HG03095 (cell line): ENCODE data around the gene ENGASE.

Experiments used
- ATAC-seq: cut with Tn5 transposase; IDR thresholded peaks from one replicate; pipeline ENCODE4 v1.9.1; 2021; ENCODE audit warnings: moderate library complexity; ENCODE audit not compliant: unreplicated experiment

The ENGASE gene

DNA sequence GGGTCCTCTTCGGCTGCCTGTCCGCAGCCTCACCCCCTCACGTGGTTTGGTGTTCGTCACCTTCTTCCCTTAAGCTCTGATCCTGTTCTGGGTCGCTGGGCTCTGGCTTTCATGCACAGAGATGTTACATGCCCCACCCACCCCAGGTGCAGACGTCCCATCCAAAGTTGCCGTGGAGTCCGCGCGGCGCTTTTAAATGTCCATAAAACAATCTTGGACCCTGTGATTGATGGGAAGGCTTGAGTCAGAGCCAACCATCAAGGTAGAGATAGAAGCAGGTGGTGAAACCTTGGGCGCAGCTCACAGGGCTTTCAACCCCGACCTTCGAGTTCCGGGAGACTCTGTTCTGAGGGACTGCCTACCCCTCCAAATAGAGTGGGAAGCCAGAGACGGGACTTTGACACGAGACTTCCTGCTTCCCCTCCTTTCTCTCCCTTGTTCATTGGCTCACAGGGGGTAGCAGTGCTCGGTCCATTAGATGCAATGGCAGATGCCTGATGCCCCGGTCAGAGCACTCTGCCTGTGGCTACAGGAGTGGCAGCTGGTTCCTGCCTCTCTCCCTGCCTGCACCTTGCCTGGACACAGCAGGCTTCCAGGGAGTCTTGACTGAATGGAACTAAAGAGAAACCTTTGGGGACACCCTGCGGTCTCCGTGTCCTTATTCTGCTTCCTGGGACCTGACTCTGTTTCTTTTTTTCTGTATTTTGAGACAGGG lies 4.0 kb downstream of the ENGASE start:
- ATAC-seq = no peak

DNA sequence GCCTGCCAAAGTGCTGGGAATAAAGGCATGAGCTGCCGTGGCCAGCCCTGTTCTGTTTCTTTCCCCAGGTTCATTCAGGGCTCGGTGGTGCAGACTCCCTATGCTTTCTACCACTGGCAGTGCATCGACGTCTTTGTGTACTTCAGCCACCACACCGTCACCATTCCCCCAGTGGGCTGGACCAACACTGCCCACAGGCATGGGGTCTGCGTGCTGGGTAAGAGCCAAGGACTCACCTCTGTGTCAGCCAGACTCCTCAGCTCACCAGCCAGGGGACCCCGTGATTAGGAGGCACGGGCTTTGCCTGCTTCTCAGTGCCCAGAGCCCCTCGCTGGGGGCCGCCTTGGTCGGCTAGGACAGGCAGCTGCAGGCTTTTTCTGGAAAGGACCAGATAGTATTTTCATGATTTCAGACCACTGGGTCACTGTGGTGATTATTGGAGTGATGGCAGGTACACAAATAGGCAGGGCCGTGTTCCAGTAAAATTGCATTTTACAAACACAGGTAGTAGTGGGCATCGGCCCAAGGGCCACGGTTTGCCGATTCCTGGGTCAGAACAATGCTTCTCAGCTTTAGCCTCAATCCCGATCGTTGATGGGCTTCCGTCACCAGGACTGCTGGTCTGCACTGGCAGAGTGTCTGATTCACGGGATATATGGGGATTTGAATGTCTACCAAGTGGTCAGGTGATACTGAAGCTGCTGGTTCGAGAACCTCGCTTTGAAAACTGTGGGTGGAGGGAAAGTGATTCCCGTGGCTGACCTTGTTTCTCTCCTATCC lies 5.0 kb downstream of the ENGASE start:
- ATAC-seq = no peak

DNA sequence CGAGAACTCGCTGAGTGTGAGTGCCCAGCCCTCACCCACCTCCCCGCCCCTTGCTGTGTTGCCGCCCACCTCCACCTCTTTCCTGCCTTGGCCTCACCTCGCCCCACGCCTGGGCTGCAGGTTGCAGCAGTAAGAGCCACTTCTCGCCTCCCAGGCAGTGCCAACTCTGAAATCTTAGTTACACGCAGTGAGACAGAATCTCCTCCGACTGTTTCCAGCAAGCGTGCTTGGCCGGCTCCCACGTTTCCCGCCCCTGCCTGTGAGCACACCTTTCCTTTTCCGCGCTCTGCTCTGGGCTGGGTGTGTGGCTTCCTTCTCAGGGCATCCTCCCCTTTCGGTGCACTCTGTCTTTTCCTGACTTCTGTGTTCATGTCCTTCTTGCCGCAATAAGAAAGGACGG lies 5.7 kb downstream of the ENGASE start:
- no peak for ATAC-seq

DNA sequence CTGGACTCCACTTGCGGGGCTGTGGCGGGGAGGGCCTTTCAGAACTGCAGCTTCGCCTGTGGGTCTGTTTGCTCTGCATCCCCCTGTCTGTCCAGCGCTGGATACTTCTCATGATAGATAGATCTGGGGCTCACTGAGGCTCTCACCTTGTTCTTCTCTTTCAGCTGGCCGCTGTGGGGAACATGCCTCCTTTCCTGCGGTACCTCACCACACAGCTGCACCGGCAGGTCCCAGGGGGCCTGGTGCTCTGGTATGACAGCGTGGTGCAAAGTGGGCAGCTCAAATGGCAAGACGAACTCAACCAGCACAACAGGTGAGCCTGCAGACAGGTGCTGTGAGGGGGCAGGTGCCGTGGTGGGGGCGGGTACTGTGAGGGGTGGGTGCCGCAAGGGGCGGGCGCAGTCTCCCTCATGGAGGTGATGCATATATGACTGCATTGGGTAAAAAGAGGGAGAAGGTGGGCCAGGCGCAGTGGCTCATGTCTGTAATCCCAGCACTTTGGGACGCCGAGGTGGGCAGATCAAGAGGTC lies 6.2 kb downstream of the ENGASE start:
- ATAC-seq = no peak

DNA sequence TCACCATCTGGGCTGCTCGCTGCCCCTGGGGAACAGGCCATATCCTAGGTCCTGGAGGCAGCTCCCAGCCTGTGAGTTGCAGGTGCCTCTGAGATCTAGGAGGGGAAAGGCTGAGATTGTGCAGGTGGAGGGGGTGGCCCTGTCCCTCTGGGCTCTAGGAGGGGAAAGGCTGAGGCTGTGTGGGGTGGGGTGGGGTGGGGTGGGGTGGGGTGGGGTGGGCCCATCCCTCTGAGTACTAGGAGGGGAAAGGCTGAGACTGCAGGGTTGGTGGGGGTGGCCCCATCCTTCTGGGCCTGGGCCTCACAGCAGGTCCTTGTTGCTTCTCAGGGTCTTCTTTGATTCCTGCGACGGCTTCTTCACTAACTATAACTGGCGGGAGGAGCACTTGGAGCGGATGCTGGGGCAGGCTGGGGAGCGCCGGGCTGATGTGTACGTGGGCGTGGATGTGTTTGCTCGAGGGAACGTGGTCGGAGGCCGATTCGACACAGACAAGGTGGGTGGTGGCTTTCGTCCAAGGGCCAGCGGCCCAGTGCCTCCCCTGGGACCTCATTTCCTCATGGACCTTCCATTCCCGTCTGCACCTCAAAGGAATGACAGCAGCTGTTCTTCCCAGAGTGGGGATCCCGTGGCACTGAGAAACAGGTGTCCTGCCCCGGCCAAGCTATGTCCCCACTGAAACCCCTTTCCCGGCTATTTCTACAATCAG lies 7.1 kb downstream of the ENGASE start:
- no peak for ATAC-seq

DNA sequence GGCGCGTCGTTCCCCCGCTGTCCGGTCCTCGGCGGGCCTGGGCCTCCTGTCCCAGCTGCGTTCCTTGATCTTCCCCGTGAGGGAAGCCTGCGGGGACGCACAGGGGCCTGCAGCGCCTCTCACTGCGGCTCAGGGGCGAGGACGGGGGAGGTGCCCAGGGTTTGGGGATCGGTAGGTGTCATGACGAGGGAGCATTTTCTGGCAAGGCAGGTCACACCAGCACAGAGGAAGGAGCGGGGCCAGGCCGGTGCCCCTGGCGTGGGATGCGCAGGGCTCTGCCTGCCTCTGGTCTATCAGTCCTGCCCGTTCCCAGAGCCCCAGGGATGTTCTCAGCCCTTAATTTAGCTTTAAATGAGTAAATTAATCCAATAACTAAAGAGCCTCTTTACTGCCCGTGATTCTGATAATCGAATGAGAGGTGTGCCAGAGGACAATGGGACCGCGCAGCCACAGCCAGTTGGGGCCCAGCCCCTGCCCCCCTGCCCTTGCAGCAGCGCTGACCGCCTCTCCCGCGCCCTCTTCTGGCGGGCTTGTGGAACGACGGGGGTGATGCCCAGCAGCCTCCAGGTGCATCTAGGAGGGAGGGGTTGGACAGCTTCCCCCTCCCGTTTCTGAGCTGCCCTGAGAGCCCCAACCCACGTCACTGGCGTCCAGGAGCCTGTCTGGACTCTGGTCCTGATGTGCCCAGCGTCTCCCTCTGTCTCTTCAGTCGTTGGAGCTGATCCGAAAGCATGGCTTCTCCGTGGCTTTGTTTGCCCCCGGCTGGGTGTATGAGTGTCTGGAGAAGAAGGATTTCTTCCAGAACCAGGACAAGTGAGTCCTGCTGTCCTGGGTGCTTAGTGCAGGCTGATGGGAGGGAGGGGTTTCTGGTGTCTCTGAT lies 7.9 kb downstream of the ENGASE start:
- ATAC-seq = no peak

DNA sequence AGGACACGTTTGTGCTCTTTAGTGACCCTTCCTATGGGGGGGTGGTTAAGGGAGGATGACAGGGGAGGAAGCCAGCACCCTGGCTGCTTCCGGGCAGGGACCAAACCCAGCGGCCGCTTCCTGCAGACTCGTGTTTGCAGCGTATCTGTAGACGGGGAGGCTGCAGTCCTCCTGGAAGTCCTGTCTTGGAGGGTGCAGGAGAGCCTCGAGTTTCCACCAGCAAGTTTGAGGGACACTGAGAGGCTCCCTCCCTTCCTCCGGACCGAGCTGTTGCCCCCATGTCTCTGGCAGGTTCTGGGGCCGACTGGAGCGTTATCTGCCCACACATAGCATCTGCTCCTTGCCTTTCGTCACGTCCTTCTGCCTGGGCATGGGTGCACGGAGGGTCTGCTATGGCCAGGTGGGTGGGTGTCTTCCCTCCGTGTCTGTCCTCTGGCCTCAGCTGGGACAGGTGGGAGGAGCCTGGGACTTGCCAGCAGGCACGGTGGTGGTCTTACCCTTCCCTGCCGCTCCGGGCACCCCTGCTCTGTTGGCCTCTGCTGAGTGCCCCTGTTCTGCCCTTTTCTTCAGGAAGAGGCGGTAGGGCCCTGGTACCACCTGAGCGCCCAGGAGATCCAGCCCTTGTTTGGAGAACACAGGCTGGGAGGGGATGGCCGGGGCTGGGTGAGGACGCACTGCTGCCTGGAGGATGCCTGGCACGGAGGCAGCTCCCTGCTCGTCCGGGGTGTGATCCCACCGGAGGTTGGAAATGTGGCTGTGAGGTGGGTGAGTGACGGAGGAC lies 8.8 kb downstream of the ENGASE start:
- ATAC-seq = no peak

DNA sequence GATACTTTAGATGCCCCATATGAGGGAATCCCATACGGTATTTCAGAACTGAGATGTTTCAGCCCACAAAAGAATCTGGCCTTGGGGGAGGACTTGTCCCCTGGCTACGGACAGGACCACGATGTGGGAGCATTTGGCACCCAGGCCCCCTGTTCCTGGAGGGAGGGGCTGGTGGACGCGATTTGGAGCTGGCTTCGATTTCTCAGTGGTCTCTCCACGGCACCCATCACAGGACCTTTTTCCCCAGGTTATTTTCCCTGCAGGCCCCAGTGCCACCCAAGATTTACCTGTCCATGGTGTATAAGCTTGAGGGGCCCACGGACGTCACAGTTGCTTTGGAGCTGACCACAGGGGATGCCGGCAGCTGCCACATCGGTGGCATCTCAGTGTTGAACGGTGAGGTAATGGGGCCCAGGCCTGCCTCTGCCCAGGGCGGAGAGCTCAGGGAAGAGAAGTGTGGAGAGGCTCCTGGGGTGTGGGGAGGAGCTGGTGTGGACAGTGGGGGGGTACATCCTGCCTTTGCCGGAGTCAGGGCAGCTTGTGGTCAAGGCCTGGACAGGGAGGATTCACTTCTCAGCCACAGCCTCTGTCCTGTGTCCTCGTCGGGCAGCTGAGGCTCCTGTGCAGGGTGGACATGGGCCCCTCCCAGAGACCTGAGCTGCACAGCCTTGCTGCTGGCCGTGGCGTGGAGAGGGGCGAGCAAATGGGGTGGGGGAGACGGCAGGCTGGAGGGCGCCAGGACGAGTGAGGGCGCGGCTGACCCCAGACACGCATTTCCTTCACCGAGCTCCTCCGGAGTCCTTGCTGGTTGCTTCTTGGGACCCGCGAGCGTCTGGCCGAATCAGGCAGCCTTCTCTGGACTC lies 9.9 kb downstream of the ENGASE start:
- ATAC-seq = no peak

DNA sequence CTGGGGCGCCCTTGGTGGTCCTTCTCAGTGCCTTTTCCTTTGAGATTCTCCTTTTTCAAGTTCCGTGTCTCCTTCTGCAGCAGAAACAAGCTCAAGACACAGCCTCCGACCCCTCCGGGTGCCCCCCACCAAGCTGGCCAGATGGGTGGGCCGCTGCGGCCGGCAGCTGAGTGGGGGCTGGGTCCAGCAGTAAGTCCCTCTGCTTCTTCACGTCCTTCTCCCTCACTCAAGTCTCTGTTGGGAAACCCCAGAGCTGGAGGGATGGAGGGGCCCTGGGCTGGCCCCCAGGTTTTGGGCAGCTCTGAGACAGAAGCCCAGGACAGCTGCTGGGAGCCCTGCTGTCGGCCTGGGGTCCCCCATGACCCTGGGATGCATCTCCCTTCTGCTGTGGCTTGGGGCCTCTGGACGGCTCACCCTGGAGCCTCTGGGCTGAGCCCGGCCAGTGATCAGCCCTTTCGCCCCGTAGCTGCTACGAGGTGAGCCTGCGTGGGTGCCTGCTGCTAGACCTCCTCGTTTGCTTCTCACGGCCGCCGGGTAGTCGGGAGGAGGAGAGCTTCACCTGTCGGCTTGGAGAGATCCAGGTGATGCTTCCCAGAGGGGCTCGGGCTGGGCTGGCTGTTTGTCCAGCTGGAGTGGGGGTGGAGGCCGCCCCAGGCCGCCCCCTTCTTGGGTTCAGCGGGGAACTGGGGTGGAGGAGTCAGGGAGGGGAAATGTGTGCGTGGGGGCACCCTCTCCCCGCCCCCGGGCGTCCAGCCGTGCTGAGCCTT lies 10.7 kb downstream of the ENGASE start:
- no peak for ATAC-seq

DNA sequence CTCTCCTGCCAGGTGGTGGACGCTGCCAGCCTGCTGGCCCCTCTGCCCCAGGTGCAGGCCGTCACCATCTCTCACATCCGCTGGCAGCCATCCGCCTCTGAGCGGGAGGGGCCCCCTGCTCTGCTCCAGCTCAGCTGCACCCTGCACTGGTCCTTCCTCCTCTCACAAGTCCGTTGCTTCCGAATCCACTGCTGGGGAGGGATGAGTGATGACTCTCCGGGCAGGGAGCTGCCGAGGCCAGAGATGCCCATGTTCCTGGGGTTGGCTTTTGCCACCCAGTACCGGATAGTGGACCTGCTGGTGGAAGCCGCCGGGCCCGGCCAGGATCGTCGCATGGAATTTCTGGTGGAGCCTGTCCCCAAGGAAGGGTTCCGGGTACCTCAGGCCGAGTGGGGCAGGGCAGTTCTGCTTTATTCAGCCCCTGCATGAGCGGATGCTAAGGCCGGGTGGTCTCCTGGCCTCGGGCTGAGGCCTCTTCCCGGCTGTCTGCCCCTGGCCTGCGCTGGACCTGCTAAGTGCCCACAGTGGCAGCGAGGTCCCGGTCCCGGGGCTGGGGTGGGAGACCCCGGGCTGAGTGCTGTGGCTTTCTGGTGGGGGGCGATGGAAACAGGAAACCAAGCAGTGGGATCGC lies 11.4 kb downstream of the ENGASE start:
- no peak for ATAC-seq

DNA sequence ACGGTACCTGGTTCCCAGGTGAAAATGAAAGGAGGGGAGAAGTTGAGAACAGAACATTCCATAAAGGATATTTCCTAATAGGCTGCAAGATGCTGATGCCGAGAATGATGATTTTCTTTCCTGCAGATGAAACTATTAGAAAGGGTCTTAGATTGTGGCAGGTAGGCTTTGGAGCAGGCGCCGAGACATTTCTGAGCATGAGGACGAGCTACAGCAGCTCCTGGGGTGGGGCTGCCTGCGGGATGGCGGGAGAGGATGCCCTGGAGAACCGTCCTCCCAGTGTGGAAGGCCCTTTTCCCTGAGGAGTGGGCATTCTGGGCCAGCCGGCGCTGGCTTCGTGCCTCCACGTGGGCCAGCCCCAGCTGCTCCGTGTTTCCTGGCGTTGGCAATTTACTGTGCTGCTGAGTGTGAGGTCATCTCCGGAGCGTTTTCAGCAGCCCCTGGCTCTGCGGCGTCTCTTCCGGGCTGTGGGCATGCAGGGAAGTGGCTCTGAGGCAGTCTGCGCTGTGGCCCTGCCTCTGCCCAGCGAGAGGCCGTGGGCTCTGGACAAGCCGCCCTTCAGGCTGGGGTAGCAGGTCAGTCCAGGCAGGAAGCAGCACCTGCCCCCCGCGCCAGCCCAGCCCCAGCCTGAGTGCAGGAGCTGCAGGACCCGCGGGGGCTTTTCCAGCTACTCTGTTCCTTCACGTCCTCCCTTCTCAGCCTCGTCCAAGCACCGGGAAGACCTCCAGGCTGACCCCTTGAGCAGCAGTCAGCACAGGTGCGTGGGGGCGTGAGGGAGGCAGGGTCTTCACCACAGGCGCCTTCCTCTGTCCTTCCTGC lies 12.2 kb downstream of the ENGASE start:
- ATAC-seq = no peak

DNA sequence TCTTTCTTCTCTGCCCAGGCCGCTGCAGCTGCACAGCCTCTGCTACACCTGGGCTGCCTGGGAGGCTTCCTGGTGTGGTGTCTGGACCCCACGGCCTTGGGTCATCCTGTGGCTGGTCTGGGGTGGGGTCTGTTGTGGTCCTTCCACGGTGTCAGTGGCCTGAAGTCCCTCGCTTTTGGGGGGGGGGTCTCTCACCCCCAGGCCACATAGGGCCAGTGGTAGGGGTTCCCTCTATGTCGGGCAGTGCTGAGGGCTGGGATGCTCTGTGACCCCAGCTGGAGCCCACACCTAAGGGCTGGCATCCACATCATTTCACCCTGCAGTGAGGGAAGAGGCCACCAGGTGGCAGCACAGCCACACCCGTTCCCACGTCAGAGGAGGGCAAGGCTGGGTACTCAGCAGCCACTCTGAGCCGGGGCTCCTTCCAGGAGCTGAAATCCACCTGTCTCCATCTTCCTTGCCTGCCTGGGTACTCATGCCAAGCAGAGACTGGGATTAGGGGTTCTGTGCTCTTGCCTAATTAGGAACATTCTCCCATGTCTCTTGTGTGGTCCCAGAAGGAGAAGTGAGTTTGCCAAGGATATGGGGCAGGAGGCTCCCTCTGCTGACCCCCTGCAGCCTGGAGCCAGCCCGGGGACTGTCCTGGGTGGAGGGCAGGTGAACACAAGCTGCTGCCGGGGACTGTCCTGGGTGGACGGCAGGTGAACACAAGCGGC lies 13.0 kb downstream of the ENGASE start:
- no peak for ATAC-seq

DNA sequence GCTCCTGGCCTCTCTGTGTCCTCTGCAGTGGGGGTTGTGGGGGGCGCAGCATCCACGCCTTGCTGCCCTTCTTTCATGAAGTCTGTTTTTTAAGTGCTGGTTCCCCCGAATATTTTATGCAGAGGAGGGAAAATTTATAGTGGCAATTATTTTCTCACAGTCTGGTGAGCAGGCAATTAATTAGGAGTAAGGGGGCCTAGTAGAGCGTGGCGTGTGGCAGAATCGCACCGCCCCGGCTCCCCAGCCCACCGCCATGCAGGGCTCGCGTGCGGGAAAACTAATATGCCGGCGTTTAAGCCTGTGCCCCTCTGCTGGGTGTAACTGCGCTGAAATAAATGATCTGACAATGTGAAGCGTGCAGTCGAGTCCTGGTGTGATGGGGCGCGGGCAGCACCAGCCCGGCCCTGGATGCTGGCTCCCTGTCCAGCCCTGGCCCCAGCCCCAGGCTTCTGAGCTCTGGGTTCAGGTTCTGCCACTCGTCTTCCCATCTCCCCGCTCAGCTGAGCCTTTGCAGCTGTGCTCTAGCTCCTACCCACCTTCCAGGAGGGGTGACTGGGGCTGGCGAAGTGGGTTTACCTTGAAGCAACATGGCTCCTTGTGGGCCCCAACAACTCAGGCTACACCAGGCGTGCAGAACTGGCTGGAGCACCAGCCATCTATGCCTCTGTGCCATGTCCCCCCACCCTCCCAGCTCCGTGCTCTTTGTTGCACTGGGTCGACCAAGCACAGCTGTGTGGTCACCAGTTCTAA lies 13.8 kb downstream of the ENGASE start:
- ATAC-seq = no peak

DNA sequence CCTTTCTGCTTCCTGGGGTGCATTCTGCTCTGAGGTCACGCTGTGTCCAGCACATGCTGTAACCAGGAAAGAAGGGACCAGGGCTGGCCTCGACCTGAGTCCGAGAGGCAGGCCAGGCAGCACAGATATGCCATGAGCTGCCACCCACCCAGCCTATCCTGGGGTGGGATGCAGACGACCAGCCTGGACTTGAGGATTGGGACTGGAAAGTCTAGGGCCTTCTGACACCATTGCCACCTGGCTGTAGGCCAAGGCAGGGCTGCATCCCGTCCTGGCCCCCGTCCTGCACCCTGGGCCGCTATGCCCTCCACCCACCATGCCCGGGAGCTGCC lies 14.3 kb downstream of the ENGASE start:
- ATAC-seq = no peak

DNA sequence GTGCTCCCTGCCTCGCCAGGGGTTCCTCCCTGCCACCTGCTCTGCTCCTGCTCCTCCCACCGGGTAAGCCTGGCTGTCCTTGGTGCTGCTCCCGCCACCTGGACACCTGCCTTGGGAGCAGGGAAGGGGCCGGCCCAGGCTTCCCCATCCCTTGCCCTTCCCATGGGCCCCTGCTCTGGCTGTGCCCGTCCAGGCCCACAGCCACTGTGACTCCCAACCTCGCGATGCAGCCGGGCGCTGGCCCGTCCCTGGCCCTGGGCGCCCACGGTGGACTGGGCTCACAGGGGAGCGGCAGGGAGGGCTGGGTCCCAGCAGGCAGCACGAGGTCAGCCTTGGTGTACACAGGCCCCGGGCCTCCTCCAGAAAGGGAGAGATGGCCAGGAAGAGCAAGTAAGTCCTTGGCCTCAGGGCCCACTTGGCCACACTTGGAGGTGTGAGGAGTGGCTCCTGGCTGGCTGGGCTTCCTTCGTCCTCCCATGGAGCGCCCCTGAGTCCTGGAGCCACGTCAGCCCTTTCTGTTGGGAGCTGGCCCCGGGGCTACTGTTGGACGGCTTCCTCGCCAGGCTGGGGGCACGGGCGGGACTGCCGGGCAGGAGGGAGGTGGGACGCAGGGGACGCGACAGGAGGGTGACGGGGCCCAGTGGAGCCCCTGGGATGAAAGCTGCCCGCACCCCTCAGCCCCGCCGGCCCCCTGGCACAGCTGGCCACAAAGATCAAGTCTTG lies 15.3 kb downstream of the ENGASE start:
- no peak for ATAC-seq
